GM19023 (cell line): Measurements from ENCODE around the gene POU3F2.
A peak's percentile ranks its signal among the peaks of the same experiment; 100 is the strongest.

Source experiments
- ATAC-seq: cut with Tn5 transposase; IDR thresholded peaks from one replicate; pipeline ENCODE4 v1.9.1; 2021; ENCODE audit warnings: mild to moderate bottlenecking, moderate library complexity; ENCODE audit not compliant: unreplicated experiment

The POU3F2 gene

GRCh38 chr6:98834060-98835031, at the start of gene POU3F2:
Gene POU3F2 (plus strand): TSS chr6:98834574. CDS start chr6:98834874, 300 bp downstream.
- peak; percentile 69 for ATAC-seq

- no peak for ATAC-seq
Observed at GRCh38 chr6:98787435-98787834, 46.9 kb upstream of the POU3F2 start.

- no peak for ATAC-seq
Observed at GRCh38 chr6:98787961-98788360, 46.4 kb upstream of the POU3F2 start.

GRCh38 chr6:98794307-98794842, 40.0 kb upstream of the POU3F2 start:
- ATAC-seq = no peak

GRCh38 chr6:98797217-98797994, 37.0 kb upstream of the POU3F2 start:
- ATAC-seq = no peak

GRCh38 chr6:98800866-98801265, 33.5 kb upstream of the POU3F2 start:
- no peak for ATAC-seq

GRCh38 chr6:98808541-98809210, 25.7 kb upstream of the POU3F2 start:
- no peak for ATAC-seq

- ATAC-seq = no peak
Observed at GRCh38 chr6:98812220-98812619, 22.2 kb upstream of the POU3F2 start.

- no peak for ATAC-seq
Observed at GRCh38 chr6:98816799-98817198, 17.6 kb upstream of the POU3F2 start.

GRCh38 chr6:98821756-98822405, 12.5 kb upstream of the POU3F2 start:
- no peak for ATAC-seq

GRCh38 chr6:98823428-98824161, 10.8 kb upstream of the POU3F2 start:
- ATAC-seq = no peak

- ATAC-seq = no peak
Observed at GRCh38 chr6:98824162-98824901, 10.0 kb upstream of the POU3F2 start.

- ATAC-seq = no peak
Observed at GRCh38 chr6:98824902-98825599, 9.3 kb upstream of the POU3F2 start.

- no peak for ATAC-seq
Observed at GRCh38 chr6:98825600-98826230, 8.7 kb upstream of the POU3F2 start.

GRCh38 chr6:98827295-98828159, 6.8 kb upstream of the POU3F2 start:
- no peak for ATAC-seq

- no peak for ATAC-seq
Observed at GRCh38 chr6:98828211-98828788, 6.1 kb upstream of the POU3F2 start.

GRCh38 chr6:98828941-98829411, 5.4 kb upstream of the POU3F2 start:
- no peak for ATAC-seq
